K562 (cell line): ENCODE measurements around the gene THRSP. TPM values are rescaled to one million over a fixed set of nuclear protein-coding genes. Genes with fewer than 3 reads are reported as not detected.

Experiments used
- BHLHE40 ChIP-seq: IDR thresholded peaks from 2 replicates; pipeline ENCODE4 v1.6.1; 2011; ENCODE audit warnings: low read length, improper control_type of control experiment
- JUND ChIP-seq, 2 experiments: IDR thresholded peaks; 2 replicates in 1 of 2; 3 replicates in 1 of 2; pipeline ENCODE4 v1.6.1; 2011; ENCODE audit warnings: borderline replicate concordance in 2 of 2, low read depth in 2 of 2, low read length in 2 of 2, improper control_type of control experiment in 1 of 2, missing biosample characterization in 1 of 2, missing genetic modification characterization in 1 of 2, missing genetic modification reagents in 1 of 2
- MAFK ChIP-seq: IDR thresholded peaks from 2 replicates; pipeline ENCODE4 v1.6.1; 2011; ENCODE audit warnings: low read length, improper control_type of control experiment
- MITF ChIP-seq: IDR thresholded peaks from 2 replicates; pipeline ENCODE4 v1.6.1; 2014; ENCODE audit warnings: antibody characterized with exemption
- MLLT1 ChIP-seq, 2 experiments: fragments of 450-650 bp; IDR thresholded peaks; 2 replicates each; pipeline ENCODE4 v1.6.1; 2016
- PURB ChIP-seq: sonication (generic); formaldehyde crosslinking; IDR thresholded peaks from 2 replicates; pipeline ENCODE4 v1.9.0; 2021; ENCODE audit warnings: low read depth, mild to moderate bottlenecking, missing genetic modification reagents
- SAP30 ChIP-seq: fragments of 200-600 bp; sonication (generic); IDR thresholded peaks from 2 replicates; pipeline ENCODE4 v1.6.1; 2012; ENCODE audit warnings: borderline replicate concordance, low read depth, mild to moderate bottlenecking, moderate library complexity, low read length, control low read depth, inconsistent platforms; ENCODE audit not compliant: insufficient read depth, poor library complexity, severe bottlenecking
- ZFX ChIP-seq: sonication (generic); formaldehyde crosslinking; IDR thresholded peaks from 2 replicates; pipeline ENCODE4 v1.8.0; 2022; ENCODE audit warnings: mild to moderate bottlenecking, missing genetic modification reagents, moderate library complexity
- ZNF197 ChIP-seq: fragments of 200-800 bp; sonication (Bioruptor generic); IDR thresholded peaks from 2 replicates; pipeline ENCODE4 v1.6.1; 2016; ENCODE audit warnings: low read depth, missing genetic modification characterization, missing compliant biosample characterization
- ZNF740 ChIP-seq, 3 experiments: fragments of 200-800 bp in 1 of 3; sonication (Bioruptor generic) in 1 of 3; sonication (generic) in 1 of 3; formaldehyde crosslinking in 1 of 3; IDR thresholded peaks; 2 replicates each; pipeline versions ENCODE4 v1.6.1 to v1.8.0; 2016 to 2022; ENCODE audit warnings: mild to moderate bottlenecking in 2 of 3, missing compliant biosample characterization in 2 of 3, missing genetic modification characterization in 2 of 3, missing genetic modification reagents in 1 of 3
- polyA plus RNA-seq, 8 experiments: library from polyadenylated mRNA; depleted of rRNA in 4 of 8; stranded (reverse) in 5 of 8; unstranded in 3 of 8; fragments of >200 nt; fragmentation: Nextera tagmentation in 2 of 8; fragmentation: Illumina TruSeq in 1 of 8; extraction: Ambion mirVana in 2 of 8; extraction: Trizol in 1 of 8; gene quantifications; 2 replicates each; pipeline versions ENCODE4 v1.2.1 to v1.2.3, GENCODE V29; 2011 to 2014; ENCODE audit warnings: inconsistent platforms in 1 of 8, missing spikeins in 1 of 8
- total RNA-seq, 7 experiments: library from RNA; depleted of rRNA in 6 of 7; stranded (reverse); fragments of >200 nt in 6 of 7; fragmentation: Illumina TruSeq in 2 of 7; extraction: Trizol in 2 of 7; gene quantifications; 2 replicates each; pipeline versions ENCODE4 v1.2.1 to v1.2.3, GENCODE V29; 2011 to 2021; ENCODE audit warnings: low replicate concordance in 1 of 7
- TF ChIP-seq, protein P1 (sequence below), 3 experiments: IDR thresholded peaks in 2 of 3; conservative IDR thresholded peaks in 1 of 3; 2 replicates each; pipeline ENCODE4 v1.5.1; 2011 to 2012; ENCODE audit warnings: low read length in 3 of 3, mild to moderate bottlenecking in 3 of 3, control low read depth in 2 of 3, improper control_type of control experiment in 1 of 3, inconsistent platforms in 1 of 3, low read depth in 1 of 3, mixed read lengths in 1 of 3, moderate library complexity in 1 of 3; ENCODE audit not compliant: insufficient read depth in 2 of 3

Gene THRSP
- total and polyA plus RNA-seq, 9 of the 15 experiments (the other 6 are each of a cell fraction or from before 2014, with no cell fraction given): 0.23 to 0.56 (median 0.31) TPM; not detected in 2

DNA sequence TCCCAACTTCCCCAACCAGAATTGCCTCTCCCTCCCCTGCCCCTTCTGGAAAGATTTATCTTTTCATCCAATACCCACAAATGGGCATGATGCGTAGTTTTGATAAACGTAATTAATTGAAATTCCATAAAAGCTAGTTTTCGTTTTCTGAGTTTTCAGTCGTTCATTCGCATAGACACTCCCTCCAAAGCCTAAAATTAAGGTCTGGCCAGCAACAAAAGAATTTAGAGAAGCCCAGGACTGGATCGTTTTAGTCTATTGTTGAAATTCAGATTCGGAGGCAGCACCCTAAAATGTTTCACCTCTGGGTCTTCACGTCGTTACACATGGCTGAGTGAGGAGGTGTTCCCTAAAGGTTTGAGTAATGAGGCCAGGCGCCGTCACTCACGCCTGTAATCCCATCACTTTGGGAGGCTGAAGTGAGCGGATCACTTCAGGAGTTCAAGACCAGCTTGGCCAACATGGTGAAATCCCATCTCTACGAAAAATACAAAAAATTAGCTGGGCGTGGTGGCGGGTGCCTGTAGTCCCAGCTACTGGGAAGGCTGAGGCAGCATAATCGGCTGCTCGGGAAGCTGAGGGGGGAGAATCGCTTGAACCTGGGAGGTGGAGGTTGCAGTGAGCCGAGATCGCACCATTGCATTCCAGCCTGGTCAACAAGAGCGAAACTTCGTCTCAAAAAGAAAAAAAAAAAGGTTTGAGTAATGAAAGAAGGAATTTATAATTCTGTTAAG, 16.6 kb downstream of the THRSP start (continued):
- TF ChIP-seq MAFK (no peak), ZNF197 (CRISPR knock-in tag) (peak; percentile 43; the same call in 1 of the 2 replicates), BHLHE40 (no peak), SAP30 (no peak), PURB (CRISPR knock-in tag) (no peak), MITF (no peak), ZNF740 (CRISPR knock-in tag; IDR thresholded peaks at IDR 0.05) (no peak), ZNF740 (tag; IDR thresholded peaks at IDR 0.05) (no peak), MLLT1 (IDR thresholded peaks at IDR 0.05) (peak in 1 of 2 experiments; percentile 35; a peak in 1 of 4 replicates), ZFX (CRISPR knock-in tag) (no peak), JUND (IDR thresholded peaks at IDR 0.05; ENCODE audit: borderline replicate concordance, low read depth, low read length) (no peak), JUND (tag; IDR thresholded peaks at IDR 0.05; ENCODE audit: borderline replicate concordance, low read depth, low read length) (no peak)
- TF ChIP-seq, protein P1, sequence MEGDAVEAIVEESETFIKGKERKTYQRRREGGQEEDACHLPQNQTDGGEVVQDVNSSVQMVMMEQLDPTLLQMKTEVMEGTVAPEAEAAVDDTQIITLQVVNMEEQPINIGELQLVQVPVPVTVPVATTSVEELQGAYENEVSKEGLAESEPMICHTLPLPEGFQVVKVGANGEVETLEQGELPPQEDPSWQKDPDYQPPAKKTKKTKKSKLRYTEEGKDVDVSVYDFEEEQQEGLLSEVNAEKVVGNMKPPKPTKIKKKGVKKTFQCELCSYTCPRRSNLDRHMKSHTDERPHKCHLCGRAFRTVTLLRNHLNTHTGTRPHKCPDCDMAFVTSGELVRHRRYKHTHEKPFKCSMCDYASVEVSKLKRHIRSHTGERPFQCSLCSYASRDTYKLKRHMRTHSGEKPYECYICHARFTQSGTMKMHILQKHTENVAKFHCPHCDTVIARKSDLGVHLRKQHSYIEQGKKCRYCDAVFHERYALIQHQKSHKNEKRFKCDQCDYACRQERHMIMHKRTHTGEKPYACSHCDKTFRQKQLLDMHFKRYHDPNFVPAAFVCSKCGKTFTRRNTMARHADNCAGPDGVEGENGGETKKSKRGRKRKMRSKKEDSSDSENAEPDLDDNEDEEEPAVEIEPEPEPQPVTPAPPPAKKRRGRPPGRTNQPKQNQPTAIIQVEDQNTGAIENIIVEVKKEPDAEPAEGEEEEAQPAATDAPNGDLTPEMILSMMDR (IDR thresholded peaks at IDR 0.05 in 2 of 3, conservative IDR thresholded peaks at IDR 0.05 in 1 of 3; ENCODE audit: insufficient read depth in 2 of 3, low read depth in 1 of 3, low read length in 3 of 3): no peak
